Fibroblast of the aortic adventitia (primary cell): ENCODE measurements around the gene DHRS13. TPM values are rescaled to one million over a fixed set of nuclear protein-coding genes. Genes with fewer than 3 reads are reported as not detected.

Experiments
- DNase-seq: peaks from one replicate; pipeline ENCODE4 v3.0.0-alpha.2; 2010; ENCODE audit warnings: low read depth
- H3K4me3 ChIP-seq: 2 replicates; pipeline ENCODE4 v1.5.1; 2011; ENCODE audit warnings: low read depth, mild to moderate bottlenecking, control low read depth, low read length, moderate library complexity
- CTCF ChIP-seq: IDR thresholded peaks from 2 replicates; pipeline ENCODE4 v1.5.1; 2011; ENCODE audit warnings: mild to moderate bottlenecking, low read length, control low read depth, inconsistent platforms; ENCODE audit not compliant: insufficient read depth
- total RNA-seq: library from RNA; depleted of rRNA; stranded (reverse); fragments of >200 nt; gene quantifications from 2 replicates; pipeline ENCODE4 v1.2.3, GENCODE V29; 2012; ENCODE audit warnings: low replicate concordance

The DHRS13 gene
- total RNA-seq: 5.6 and 8.3 TPM in 2 replicates

GRCh38 chr17:28902819-28903545 is at the start of gene DHRS13:
TSS of gene DHRS13 (minus strand) at chr17:28903079. CDS start at chr17:28902944, 135 bp downstream.
- peak; percentile 58 for TF ChIP-seq CTCF
- peak within 1 kb of the TSS; percentile 70 for H3K4me3 ChIP-seq
- DNase-seq: peak; percentile 72

- peak overlapping the region; percentile 85 for H3K4me3 ChIP-seq
- DNase-seq: peak; percentile 100
- peak; percentile 1 for TF ChIP-seq CTCF
Measured at GRCh38 chr17:28951991-28952975, 49.4 kb upstream of the DHRS13 start.

GRCh38 chr17:28951428-28951990 is 48.6 kb upstream of the DHRS13 start, which contains the start of gene PHF12:
TSS of gene PHF12 (minus strand) at chr17:28951518. CDS start at chr17:28950960, 558 bp downstream.
- peak; percentile 100 for DNase-seq
- no peak for TF ChIP-seq CTCF
- peak within 1 kb of the TSS; percentile 88 for H3K4me3 ChIP-seq

GRCh38 chr17:28950752-28951427 is 48.0 kb upstream of the DHRS13 start:
- peak overlapping the region; percentile 88 for H3K4me3 ChIP-seq
- TF ChIP-seq CTCF: no peak
- DNase-seq: no peak

- peak; percentile 43 for DNase-seq
- H3K4me3 ChIP-seq: peak overlapping the region; percentile 88
- TF ChIP-seq CTCF: no peak
Measured at GRCh38 chr17:28950017-28950751, 47.3 kb upstream of the DHRS13 start.
